SK-N-SH treated with all-trans-retinoic acid at 6 μM for 48 hours (cell line): Measurements from ENCODE around the gene L1TD1.

Experiments
- CSDC2 ChIP-seq: fragments of 250-450 bp; sonication (Bioruptor Pico); IDR thresholded peaks from 2 replicates; pipeline ENCODE4 v1.5.0; 2020; ENCODE audit warnings: mild to moderate bottlenecking, moderate library complexity
- RARB ChIP-seq: fragments of 250-450 bp; sonication (Bioruptor Pico); IDR thresholded peaks from 2 replicates; pipeline ENCODE4 v1.8.0; 2021; ENCODE audit warnings: mild to moderate bottlenecking, moderate library complexity
- SNAI2 ChIP-seq: fragments of 250-450 bp; sonication (Bioruptor Pico); IDR thresholded peaks from 2 replicates; pipeline ENCODE4 v1.5.0; 2020; ENCODE audit warnings: mild to moderate bottlenecking, moderate library complexity
- TCF4 ChIP-seq: fragments of 250-450 bp; sonication (Bioruptor Pico); IDR thresholded peaks from 2 replicates; pipeline ENCODE4 v1.8.0; 2021; ENCODE audit warnings: mild to moderate bottlenecking, moderate library complexity, borderline replicate concordance
- TOX ChIP-seq: fragments of 250-450 bp; sonication (Bioruptor Pico); IDR thresholded peaks from 2 replicates; pipeline ENCODE4 v1.8.0; 2021; ENCODE audit warnings: mild to moderate bottlenecking, moderate library complexity, borderline replicate concordance
- ZFP3 ChIP-seq: fragments of 250-450 bp; sonication (Bioruptor Pico); IDR thresholded peaks from 2 replicates; pipeline ENCODE4 v1.5.0; 2020; ENCODE audit warnings: mild to moderate bottlenecking, moderate library complexity
- ZNF565 ChIP-seq: fragments of 450-650 bp; formaldehyde crosslinking; conservative IDR thresholded peaks from 2 replicates; pipeline ENCODE4 v1.5.0; 2020; ENCODE audit warnings: low read depth, mild to moderate bottlenecking, moderate library complexity
- TF ChIP-seq, protein P1 (sequence below): fragments of 250-450 bp; sonication (Bioruptor Pico); IDR thresholded peaks from 2 replicates; pipeline ENCODE4 v1.8.0; 2020; ENCODE audit warnings: mild to moderate bottlenecking, moderate library complexity, borderline replicate concordance
- TF ChIP-seq, protein P2 (sequence below): fragments of 250-450 bp; sonication (Bioruptor Pico); IDR thresholded peaks from 2 replicates; pipeline ENCODE4 v1.5.1; 2020; ENCODE audit warnings: low read depth, mild to moderate bottlenecking, moderate library complexity

GRCh38 chr1:62227496-62227895, 32.8 kb downstream of the L1TD1 start:
- TF ChIP-seq, protein P1, sequence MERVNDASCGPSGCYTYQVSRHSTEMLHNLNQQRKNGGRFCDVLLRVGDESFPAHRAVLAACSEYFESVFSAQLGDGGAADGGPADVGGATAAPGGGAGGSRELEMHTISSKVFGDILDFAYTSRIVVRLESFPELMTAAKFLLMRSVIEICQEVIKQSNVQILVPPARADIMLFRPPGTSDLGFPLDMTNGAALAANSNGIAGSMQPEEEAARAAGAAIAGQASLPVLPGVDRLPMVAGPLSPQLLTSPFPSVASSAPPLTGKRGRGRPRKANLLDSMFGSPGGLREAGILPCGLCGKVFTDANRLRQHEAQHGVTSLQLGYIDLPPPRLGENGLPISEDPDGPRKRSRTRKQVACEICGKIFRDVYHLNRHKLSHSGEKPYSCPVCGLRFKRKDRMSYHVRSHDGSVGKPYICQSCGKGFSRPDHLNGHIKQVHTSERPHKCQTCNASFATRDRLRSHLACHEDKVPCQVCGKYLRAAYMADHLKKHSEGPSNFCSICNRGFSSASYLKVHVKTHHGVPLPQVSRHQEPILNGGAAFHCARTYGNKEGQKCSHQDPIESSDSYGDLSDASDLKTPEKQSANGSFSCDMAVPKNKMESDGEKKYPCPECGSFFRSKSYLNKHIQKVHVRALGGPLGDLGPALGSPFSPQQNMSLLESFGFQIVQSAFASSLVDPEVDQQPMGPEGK (CRISPR knock-in tag), result no peak
- TF ChIP-seq ZNF565 (CRISPR knock-in tag) (no peak), TOX (CRISPR knock-in tag) (no peak), RARB (CRISPR knock-in tag) (no peak), ZFP3 (no peak), SNAI2 (CRISPR knock-in tag) (no peak), TCF4 (CRISPR knock-in tag) (no peak), CSDC2 (CRISPR knock-in tag) (no peak)
- TF ChIP-seq, protein P2, sequence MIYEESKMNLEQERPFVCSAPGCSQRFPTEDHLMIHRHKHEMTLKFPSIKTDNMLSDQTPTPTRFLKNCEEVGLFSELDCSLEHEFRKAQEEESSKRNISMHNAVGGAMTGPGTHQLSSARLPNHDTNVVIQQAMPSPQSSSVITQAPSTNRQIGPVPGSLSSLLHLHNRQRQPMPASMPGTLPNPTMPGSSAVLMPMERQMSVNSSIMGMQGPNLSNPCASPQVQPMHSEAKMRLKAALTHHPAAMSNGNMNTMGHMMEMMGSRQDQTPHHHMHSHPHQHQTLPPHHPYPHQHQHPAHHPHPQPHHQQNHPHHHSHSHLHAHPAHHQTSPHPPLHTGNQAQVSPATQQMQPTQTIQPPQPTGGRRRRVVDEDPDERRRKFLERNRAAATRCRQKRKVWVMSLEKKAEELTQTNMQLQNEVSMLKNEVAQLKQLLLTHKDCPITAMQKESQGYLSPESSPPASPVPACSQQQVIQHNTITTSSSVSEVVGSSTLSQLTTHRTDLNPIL (CRISPR knock-in tag), result no peak
